RWPE1 (cell line): ENCODE data around the gene ZNF362.

ENCODE experiments used
- CTCF ChIA-PET: fragments of 350-600 bp; sonication (Branson Sonifier 250); formaldehyde crosslinking; extraction: SDS; loops from one replicate; lab custom pipeline; 2021; lab: Yijun Ruan, JAX
- POLR2A ChIA-PET: fragments of 400-600 bp; formaldehyde crosslinking; extraction: SDS; loops from one replicate; lab custom pipeline; 2020; ENCODE audit warnings: antibody characterized with exemption; ENCODE audit not compliant: low non-redundant PET; lab: Yijun Ruan, JAX
- DNase-seq: peaks from one replicate; pipeline ENCODE4 v3.0.0; 2012; ENCODE audit warnings: low spot score
- H3K27ac ChIP-seq: fragments of 450-650 bp; 2 replicates; pipeline ENCODE4 v1.5.1; 2017
- TF ChIP-seq, protein P1 (sequence below): fragments of 450-650 bp; conservative IDR thresholded peaks from 2 replicates; pipeline ENCODE4 v1.5.1; 2017; ENCODE audit warnings: low read depth, mild to moderate bottlenecking

The ZNF362 gene

DNA sequence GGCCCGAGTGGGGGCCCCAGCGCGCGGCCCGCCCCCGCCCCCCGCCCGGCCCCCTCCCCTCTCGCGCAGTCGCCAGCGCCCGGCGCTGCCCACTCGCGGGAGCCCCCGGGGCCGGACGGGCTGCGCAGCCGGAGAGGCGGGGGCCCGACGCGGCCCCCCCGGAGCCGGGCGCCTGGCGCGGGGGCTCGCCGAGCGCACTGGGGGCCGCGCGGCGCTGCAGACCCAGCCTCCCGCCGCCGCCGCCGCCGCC, 146 bp upstream of the ZNF362 start:
- TF ChIP-seq, protein P1, sequence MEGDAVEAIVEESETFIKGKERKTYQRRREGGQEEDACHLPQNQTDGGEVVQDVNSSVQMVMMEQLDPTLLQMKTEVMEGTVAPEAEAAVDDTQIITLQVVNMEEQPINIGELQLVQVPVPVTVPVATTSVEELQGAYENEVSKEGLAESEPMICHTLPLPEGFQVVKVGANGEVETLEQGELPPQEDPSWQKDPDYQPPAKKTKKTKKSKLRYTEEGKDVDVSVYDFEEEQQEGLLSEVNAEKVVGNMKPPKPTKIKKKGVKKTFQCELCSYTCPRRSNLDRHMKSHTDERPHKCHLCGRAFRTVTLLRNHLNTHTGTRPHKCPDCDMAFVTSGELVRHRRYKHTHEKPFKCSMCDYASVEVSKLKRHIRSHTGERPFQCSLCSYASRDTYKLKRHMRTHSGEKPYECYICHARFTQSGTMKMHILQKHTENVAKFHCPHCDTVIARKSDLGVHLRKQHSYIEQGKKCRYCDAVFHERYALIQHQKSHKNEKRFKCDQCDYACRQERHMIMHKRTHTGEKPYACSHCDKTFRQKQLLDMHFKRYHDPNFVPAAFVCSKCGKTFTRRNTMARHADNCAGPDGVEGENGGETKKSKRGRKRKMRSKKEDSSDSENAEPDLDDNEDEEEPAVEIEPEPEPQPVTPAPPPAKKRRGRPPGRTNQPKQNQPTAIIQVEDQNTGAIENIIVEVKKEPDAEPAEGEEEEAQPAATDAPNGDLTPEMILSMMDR, result no peak
- POLR2A ChIA-PET, result no interaction called here
- CTCF ChIA-PET, result no interaction called here

DNA sequence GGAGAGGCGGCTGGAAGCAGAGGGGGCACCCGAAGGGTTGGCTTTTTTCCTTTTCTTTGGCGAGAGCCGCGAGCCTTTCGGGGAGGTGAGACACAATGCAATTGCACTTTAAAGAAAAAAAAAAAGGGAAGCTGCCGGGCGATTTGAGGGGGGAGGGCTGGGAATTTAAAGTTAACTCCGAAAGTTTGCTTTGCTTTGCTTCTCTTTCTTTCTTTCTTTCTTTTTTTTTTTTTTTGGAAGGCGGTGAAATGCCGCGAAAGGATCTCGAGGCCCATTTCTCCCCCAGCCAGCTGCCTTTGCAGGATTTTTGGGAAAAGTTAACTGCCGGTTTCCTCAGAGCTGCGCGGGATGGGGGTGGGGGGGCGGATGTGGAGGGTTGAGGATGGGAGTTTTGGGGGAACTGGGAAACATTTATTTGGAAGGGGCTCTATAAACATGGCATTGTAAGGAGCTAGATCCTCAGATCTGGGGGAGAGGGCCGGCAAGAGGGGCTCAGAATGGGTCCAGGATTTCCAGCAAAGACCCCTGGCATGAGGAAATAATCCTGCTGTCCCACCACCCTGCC, 997 bp downstream of the ZNF362 start:
- CTCF ChIA-PET, result interaction anchor here (0.7 to 0.8 kb wide), 2 partner anchors 37 to 38 kb away, joined by 4 read pairs; no protein-coding TSS in a partner anchor
- H3K27ac ChIP-seq, result peak overlapping the region; percentile 86
- TF ChIP-seq, protein P1, result no peak
- POLR2A ChIA-PET, result no interaction called here
- no peak for DNase-seq

More for the DNA sequence above, 146 bp upstream of the ZNF362 start:
- H3K27ac ChIP-seq, result peak overlapping the region; percentile 86
- DNase-seq, result no peak

DNA sequence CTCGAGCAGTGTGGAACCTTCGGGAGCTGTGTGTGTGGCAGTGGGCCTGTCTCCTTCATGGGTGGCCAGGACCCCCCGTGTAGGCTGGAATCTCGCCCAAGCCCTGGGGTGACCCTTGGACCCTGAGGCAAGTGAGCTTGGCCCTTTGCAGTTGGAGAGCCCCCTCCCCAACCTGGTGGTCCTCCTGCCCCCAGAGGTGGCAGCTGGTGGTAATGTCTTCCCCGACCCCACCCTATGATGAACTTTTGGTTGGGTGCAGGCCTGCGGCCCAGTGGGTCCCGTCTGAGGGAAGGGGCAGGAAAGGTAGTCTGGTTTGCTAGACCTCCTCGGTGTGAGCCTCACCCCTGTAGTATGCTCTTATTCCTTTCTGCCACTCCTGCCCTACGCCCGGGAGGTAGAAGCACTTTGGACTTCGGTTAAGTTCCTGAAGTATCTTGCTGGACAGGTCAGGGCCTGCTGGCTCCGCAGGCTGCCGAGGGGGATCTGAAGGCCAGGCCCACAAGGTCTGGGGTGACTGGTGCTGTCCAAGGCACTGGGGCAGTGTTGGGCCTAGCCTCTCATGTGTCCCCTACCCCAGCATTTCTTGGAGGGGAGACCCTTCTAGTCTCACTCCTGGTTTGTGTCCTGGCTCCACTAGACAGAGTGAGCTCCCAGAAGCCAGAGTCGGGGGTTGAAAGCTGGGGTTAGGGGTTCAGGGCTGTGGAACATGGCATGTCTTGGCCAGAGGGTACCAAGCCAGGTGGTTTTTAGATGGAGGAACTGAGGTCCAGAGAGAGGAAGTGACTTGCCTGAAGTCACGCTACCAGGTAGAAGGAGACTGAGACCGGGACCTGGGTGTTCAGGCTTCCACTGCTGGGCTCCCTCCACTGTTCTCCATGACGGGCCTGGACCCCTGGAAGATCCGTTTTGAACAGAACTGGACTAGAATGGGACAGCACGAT, 1.8 kb downstream of the ZNF362 start:
- TF ChIP-seq, protein P1, result no peak
- DNase-seq, result no peak
- POLR2A ChIA-PET, result no interaction called here
- CTCF ChIA-PET, result interaction anchor here (0.7 to 0.8 kb wide), 2 partner anchors 37 to 109 kb away, joined by 3 to 4 read pairs; no protein-coding TSS in a partner anchor
- peak overlapping the region; percentile 86 for H3K27ac ChIP-seq

DNA sequence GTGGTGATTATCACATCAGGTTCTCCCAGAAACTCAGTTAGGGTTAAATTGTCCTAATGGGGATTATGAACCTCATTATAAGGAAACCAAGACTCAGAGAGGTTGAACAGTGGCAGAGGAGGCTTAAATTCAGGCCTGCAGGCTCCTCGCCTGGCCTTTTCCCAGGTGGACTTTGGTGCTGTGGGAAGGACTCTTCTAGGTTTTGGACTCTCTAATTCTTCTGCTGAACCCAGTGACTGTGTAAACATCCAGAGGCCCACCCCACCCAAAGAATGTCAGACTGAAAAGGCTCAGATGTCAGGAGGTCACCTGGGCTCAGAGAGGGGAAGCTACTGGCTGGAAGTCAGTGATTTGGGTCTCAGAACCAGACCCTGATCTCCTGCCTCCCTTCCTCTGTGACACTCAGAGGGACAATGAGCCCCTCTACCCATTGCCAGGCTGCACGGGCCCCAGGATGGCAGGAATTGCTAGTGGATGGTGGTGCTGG, 2.5 kb downstream of the ZNF362 start:
- H3K27ac ChIP-seq, result peak overlapping the region; percentile 86
- POLR2A ChIA-PET, result no interaction called here
- TF ChIP-seq, protein P1, result no peak
- DNase-seq, result no peak
- CTCF ChIA-PET, result no interaction called here

DNA sequence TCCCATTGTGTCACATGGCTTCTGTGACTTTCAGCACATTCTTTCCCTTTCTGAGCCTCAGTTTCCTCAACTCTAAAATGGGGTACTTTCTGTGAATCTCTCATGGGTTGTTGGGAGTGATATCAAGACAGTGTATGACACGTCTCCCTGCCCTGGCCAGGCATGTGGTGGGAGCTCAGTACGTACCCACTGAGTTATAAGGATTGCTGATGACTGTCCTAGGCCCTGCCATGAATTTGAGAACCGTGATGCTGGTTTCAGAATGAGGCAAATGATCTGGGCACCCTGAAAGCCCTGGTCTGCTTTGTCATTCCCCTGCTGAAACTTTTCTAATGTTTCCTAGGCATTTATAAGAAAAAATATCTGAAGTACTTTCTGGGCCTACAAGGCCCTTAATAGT, 3.6 kb downstream of the ZNF362 start:
- H3K27ac ChIP-seq, result no peak overlapping the region
- POLR2A ChIA-PET, result no interaction called here
- CTCF ChIA-PET, result interaction anchor here (0.5 kb wide), 1 partner anchor 25 kb away, joined by 3 read pairs; no protein-coding TSS in a partner anchor
- no peak for DNase-seq
- TF ChIP-seq, protein P1, result no peak

DNA sequence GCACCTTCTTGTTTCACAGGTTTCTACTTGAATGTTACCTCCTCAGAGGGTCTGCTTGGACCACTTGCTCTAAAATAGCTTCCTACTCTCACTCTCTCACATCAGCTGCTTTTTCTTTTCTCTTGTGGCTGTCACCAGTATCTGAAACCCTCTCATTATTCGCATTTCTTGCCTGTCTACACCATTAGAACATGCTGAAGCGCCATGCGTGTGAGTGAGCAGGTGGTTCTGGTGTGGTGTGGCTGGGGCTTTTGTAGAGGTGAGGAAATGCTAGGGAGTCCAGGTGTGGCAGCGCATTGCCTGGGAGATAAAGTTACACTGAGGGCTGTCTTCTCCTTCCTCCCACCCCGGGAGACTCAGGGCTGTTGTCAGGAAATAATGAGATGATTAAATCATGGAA, 4.1 kb downstream of the ZNF362 start:
- POLR2A ChIA-PET, result no interaction called here
- CTCF ChIA-PET, result no interaction called here
- no peak for DNase-seq
- TF ChIP-seq, protein P1, result no peak
- no peak overlapping the region for H3K27ac ChIP-seq
